Uterus (tissue), 2 donors: ENCODE data around the gene DTD2.

ENCODE experiments used
- POLR2A ChIP-seq, 2 donors: fragments of 450-650 bp; IDR thresholded peaks; one replicate each; pipeline ENCODE4 v1.6.1; 2016; ENCODE audit warnings: antibody characterized with exemption in 2 of 2, mild to moderate bottlenecking in 1 of 2, moderate library complexity in 1 of 2
- TF ChIP-seq, protein P1 (sequence below), 4 experiments: fragments of 200-600 bp in 2 of 4; fragments of 450-650 bp in 2 of 4; sonication (generic) in 2 of 4; IDR thresholded peaks; one replicate each; pipeline ENCODE4 v1.5.1; 2016 to 2019; ENCODE audit warnings: antibody characterized with exemption in 4 of 4, mild to moderate bottlenecking in 2 of 4, moderate library complexity in 1 of 4

DNA sequence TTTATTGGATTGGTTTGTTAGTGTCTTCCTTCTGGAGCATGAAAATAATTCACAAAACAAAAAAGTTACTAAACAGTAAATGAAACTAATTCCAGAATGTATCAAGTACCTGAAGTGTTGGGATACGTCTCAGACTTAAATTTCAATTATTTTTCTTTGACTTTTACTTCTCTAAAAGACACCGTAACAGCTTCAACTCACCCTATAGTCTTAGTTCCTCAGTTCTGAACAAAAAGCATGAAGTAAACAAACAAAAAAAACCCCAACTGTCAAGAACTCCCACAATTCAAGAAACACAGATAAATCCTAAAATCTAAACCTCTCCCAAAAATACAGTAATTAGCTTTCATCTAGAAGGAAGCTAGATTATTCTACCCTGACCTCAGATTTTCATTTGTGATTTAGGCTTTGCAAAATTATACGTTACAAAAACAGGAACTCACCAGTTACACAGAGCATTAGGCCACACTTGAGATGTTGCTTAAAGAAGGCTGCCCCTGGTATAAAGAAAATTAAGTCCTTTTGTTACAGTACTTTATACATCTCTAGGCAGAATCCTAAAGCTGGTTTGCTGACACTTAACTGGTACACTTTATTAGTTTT, 47.2 kb downstream of the DTD2 start:
- no peak for TF ChIP-seq POLR2A (IDR thresholded peaks at IDR 0.05)
- TF ChIP-seq, protein P1, sequence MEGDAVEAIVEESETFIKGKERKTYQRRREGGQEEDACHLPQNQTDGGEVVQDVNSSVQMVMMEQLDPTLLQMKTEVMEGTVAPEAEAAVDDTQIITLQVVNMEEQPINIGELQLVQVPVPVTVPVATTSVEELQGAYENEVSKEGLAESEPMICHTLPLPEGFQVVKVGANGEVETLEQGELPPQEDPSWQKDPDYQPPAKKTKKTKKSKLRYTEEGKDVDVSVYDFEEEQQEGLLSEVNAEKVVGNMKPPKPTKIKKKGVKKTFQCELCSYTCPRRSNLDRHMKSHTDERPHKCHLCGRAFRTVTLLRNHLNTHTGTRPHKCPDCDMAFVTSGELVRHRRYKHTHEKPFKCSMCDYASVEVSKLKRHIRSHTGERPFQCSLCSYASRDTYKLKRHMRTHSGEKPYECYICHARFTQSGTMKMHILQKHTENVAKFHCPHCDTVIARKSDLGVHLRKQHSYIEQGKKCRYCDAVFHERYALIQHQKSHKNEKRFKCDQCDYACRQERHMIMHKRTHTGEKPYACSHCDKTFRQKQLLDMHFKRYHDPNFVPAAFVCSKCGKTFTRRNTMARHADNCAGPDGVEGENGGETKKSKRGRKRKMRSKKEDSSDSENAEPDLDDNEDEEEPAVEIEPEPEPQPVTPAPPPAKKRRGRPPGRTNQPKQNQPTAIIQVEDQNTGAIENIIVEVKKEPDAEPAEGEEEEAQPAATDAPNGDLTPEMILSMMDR (IDR thresholded peaks at IDR 0.05): no peak
